HL-60 (cell line): ENCODE measurements around the gene NABP2.

ENCODE experiments used
- DNase-seq, 2 experiments: peaks; one replicate each; pipeline ENCODE4 v3.0.0-alpha.2; 2010 to 2020; ENCODE audit warnings: low read depth in 1 of 2, low spot score in 1 of 2
- H3K27ac ChIP-seq: fragments of 250-450 bp; sonication (Bioruptor Pico); replicated peaks from 2 replicates; pipeline ENCODE4 v1.5.1; 2020; ENCODE audit warnings: mild to moderate bottlenecking, moderate library complexity
- H3K27me3 ChIP-seq: fragments of 250-450 bp; sonication (Bioruptor Pico); 2 replicates; pipeline ENCODE4 v1.5.1; 2021; ENCODE audit warnings: mild to moderate bottlenecking, moderate library complexity; ENCODE audit not compliant: insufficient read depth, poor library complexity, severe bottlenecking
- H3K4me3 ChIP-seq: replicated peaks from 2 replicates; pipeline ENCODE4 v1.5.1; 2011; ENCODE audit warnings: mild to moderate bottlenecking, control low read depth, low read length; ENCODE audit not compliant: insufficient read depth
- GABPA ChIP-seq: IDR thresholded peaks from 2 replicates; pipeline ENCODE4 v1.6.1; 2012; ENCODE audit warnings: low read depth
- POLR2AphosphoS5 ChIP-seq: IDR thresholded peaks from 2 replicates; pipeline ENCODE4 v1.6.1; 2012; ENCODE audit warnings: low read depth
- SPI1 ChIP-seq: IDR thresholded peaks from 2 replicates; pipeline ENCODE4 v1.6.1; 2012; ENCODE audit warnings: low read depth, mild to moderate bottlenecking, borderline replicate concordance
- TF ChIP-seq, protein P1 (sequence below): IDR thresholded peaks from one replicate; pipeline ENCODE4 v1.5.1; 2011; ENCODE audit warnings: low read length, control low read depth, inconsistent platforms; ENCODE audit not compliant: insufficient read depth
- TF ChIP-seq, protein P2 (sequence below): IDR thresholded peaks from 2 replicates; pipeline ENCODE4 v1.6.1; 2012; ENCODE audit warnings: low read depth; ENCODE audit not compliant: insufficient replicate concordance

Gene NABP2

DNA sequence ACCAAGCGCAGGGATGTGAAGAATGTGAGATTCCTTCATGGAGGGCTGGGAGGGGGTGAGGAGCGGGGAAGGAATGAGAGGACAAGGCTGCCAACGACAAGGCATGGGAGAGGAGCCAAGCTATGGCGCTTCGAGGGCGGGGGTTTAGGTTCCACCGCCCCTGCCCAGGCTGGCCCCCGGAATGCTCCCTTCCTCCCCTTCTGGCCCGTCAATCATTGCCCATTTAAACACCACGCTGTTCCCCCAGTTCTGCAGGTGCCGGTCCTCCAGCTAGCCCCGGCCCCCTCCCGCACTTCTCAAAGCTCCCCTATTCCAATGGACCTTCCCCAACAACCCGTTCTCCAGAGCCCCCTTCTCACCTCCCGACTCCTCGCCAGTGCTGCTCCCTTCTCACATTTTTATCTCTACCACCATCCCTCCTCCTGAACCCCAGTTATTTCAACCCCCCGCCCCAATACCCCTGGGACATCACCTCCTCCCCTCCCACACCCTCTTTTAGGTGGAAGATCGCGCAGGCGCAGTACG lies 2.8 kb upstream of the NABP2 start:
- no peak for TF ChIP-seq GABPA
- no peak for TF ChIP-seq POLR2AphosphoS5
- TF ChIP-seq, protein P1, sequence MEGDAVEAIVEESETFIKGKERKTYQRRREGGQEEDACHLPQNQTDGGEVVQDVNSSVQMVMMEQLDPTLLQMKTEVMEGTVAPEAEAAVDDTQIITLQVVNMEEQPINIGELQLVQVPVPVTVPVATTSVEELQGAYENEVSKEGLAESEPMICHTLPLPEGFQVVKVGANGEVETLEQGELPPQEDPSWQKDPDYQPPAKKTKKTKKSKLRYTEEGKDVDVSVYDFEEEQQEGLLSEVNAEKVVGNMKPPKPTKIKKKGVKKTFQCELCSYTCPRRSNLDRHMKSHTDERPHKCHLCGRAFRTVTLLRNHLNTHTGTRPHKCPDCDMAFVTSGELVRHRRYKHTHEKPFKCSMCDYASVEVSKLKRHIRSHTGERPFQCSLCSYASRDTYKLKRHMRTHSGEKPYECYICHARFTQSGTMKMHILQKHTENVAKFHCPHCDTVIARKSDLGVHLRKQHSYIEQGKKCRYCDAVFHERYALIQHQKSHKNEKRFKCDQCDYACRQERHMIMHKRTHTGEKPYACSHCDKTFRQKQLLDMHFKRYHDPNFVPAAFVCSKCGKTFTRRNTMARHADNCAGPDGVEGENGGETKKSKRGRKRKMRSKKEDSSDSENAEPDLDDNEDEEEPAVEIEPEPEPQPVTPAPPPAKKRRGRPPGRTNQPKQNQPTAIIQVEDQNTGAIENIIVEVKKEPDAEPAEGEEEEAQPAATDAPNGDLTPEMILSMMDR, result no peak
- TF ChIP-seq, protein P2, sequence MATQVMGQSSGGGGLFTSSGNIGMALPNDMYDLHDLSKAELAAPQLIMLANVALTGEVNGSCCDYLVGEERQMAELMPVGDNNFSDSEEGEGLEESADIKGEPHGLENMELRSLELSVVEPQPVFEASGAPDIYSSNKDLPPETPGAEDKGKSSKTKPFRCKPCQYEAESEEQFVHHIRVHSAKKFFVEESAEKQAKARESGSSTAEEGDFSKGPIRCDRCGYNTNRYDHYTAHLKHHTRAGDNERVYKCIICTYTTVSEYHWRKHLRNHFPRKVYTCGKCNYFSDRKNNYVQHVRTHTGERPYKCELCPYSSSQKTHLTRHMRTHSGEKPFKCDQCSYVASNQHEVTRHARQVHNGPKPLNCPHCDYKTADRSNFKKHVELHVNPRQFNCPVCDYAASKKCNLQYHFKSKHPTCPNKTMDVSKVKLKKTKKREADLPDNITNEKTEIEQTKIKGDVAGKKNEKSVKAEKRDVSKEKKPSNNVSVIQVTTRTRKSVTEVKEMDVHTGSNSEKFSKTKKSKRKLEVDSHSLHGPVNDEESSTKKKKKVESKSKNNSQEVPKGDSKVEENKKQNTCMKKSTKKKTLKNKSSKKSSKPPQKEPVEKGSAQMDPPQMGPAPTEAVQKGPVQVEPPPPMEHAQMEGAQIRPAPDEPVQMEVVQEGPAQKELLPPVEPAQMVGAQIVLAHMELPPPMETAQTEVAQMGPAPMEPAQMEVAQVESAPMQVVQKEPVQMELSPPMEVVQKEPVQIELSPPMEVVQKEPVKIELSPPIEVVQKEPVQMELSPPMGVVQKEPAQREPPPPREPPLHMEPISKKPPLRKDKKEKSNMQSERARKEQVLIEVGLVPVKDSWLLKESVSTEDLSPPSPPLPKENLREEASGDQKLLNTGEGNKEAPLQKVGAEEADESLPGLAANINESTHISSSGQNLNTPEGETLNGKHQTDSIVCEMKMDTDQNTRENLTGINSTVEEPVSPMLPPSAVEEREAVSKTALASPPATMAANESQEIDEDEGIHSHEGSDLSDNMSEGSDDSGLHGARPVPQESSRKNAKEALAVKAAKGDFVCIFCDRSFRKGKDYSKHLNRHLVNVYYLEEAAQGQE, result no peak
- TF ChIP-seq SPI1, result no peak
- DNase-seq, result no peak
- Histone ChIP-seq H3K4me3 (peak overlapping the region; percentile 94), H3K27ac (peak overlapping the region; percentile 92), H3K27me3 (no peaks in the 10 kb centered on the region)

DNA sequence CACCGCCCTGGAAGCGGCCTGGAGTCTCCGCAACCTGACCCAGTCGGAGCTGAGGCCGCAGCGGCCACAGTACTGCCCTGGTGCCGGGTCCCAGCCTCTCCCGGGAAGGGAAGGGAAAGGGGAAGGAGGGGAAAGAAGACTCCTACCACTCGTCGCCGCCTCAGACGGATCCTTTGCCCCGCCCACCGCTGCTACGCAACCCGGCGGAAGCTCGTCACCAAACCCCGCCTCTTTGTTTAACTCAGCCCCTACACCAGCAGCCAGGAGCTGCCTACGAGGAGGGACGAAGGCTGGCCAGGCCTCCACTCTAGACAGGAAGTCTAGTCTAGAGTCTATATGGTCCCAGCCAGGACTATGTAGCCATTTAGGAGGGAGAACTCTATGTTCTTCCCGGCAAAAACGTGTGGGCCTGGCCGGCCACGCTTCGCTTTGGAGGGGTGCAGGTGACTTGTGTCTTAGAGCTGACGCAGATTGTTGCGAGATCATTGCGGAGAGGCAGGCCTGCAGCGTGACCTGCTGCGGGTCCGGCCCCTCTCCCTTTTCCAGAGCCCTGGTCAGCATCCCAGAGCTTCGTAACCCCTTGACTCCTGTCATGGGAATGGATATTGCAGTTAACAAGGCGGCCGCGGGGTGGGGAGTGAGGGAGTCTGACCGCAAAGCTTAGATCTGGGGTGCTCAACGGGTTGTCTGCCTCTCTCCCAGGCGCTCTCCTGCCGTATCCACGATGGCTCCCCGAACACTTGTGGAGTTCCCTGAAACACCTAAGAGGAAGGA lies 2.2 kb upstream of the NABP2 start, which contains the start of gene RNF41:
TSS of gene RNF41 (minus strand) at position 166 of the 774 bp plus-strand sequence. CDS start 7,875 bp downstream, outside the sequence.
- peak; percentile 97 for DNase-seq
- Histone ChIP-seq H3K27me3 (no peaks in the 10 kb centered on the region), H3K27ac (peak within 1 kb of the TSS; percentile 92), H3K4me3 (peak within 1 kb of the TSS; percentile 94)
- peak; percentile 87 for TF ChIP-seq POLR2AphosphoS5
- TF ChIP-seq, protein P2, result no peak
- peak; percentile 63 for TF ChIP-seq GABPA
- TF ChIP-seq, protein P1, result no peak
- TF ChIP-seq SPI1, result peak; percentile 69; the same call in 1 of the 2 replicates

DNA sequence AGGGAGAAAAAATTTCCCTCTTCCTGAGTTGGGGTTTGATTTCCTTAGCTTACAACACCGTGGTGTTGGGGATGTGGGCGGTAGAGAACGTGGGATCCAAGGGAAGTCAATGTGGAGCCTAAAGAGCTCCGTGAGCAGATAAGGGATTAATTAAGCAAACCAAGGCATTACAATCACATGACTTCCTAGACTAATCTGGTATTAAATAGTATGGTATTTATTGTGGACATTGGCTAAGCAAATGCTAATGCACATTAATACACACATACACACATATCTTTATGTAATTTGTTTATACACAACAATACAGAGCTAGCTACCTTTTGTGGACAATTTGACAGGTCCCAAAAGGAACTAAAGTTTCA lies 1.6 kb upstream of the NABP2 start:
- TF ChIP-seq, protein P2, result no peak
- no peak for TF ChIP-seq POLR2AphosphoS5
- no peak for TF ChIP-seq SPI1
- TF ChIP-seq, protein P1, result no peak
- no peak for TF ChIP-seq GABPA
- Histone ChIP-seq H3K27ac (peak overlapping the region; percentile 92), H3K27me3 (no peaks in the 10 kb centered on the region), H3K4me3 (peak overlapping the region; percentile 94)
- no peak for DNase-seq
